PC-3 (cell line): Measurements from ENCODE around the gene RNF32. TPM values are rescaled to one million over a fixed set of nuclear protein-coding genes. Genes with fewer than 3 reads are reported as not detected.
"Not testable (repeated sequence)": the region's sequence is repeated elsewhere in the genome, so short reads cannot be mapped to it uniquely, and the experiment has no call there.

Experiments
- ATAC-seq: fragments of 200-7000 bp; cut with Tn5 transposase; 2 replicates; pipeline ENCODE4 v1.9.1; 2020; ENCODE audit warnings: mild to moderate bottlenecking, moderate library complexity
- BruUV-seq: library from RNA; stranded (reverse); fragments of 400-500 nt; replicated peaks from 2 replicates; lab custom pipeline; 2021; lab: Mats Ljungman, UMichigan
- CTCF ChIA-PET: fragments of 300-600 bp; sonication (Branson Sonifier 250); formaldehyde crosslinking; loops from one replicate; lab custom pipeline; 2022; ENCODE audit warnings: antibody characterized with exemption; lab: Charles Lee
- POLR2A ChIA-PET: fragments of 300-600 bp; sonication (Branson Sonifier 250); formaldehyde crosslinking; loops from one replicate; lab custom pipeline; 2022; ENCODE audit warnings: antibody characterized with exemption; ENCODE audit not compliant: unreplicated experiment; lab: Charles Lee
- DNase-seq: peaks from one replicate; pipeline ENCODE4 v3.0.0-alpha.2; 2015
- H2AFZ ChIP-seq: fragments of 300-600 bp; sonication (generic); 2 replicates; pipeline ENCODE4 v1.6.0; 2016; ENCODE audit warnings: antibody characterized with exemption, low read length
- H3F3A ChIP-seq: fragments of 300-600 bp; sonication (generic); one replicate; pipeline ENCODE4 v1.6.0; 2017; ENCODE audit warnings: antibody characterized with exemption, low read length, control low read depth, mild to moderate bottlenecking; ENCODE audit not compliant: unreplicated experiment
- H3K27ac ChIP-seq: fragments of 300-600 bp; sonication (generic); 2 replicates; pipeline ENCODE4 v1.5.1; 2016; ENCODE audit warnings: mild to moderate bottlenecking, low read length
- H3K27me3 ChIP-seq: fragments of 300-600 bp; sonication (generic); 2 replicates; pipeline ENCODE4 v1.6.1; 2016; ENCODE audit warnings: low read length, mixed read lengths
- H3K36me3 ChIP-seq: fragments of 300-600 bp; sonication (generic); 2 replicates; pipeline ENCODE4 v1.6.1; 2016; ENCODE audit warnings: low read depth, mixed run types, low read length, mixed read lengths
- H3K4me1 ChIP-seq: fragments of 300-600 bp; sonication (generic); 2 replicates; pipeline ENCODE4 v1.5.1; 2016; ENCODE audit warnings: low read length; ENCODE audit not compliant: insufficient read depth
- H3K4me2 ChIP-seq: fragments of 300-600 bp; sonication (generic); 2 replicates; pipeline ENCODE4 v1.6.0; 2016; ENCODE audit warnings: low read length
- H3K4me3 ChIP-seq: fragments of 300-600 bp; sonication (generic); 2 replicates; pipeline ENCODE4 v1.5.1; 2016; ENCODE audit warnings: mild to moderate bottlenecking, low read length, mixed read lengths
- H3K79me2 ChIP-seq: fragments of 300-600 bp; sonication (generic); 2 replicates; pipeline ENCODE4 v1.6.1; 2017; ENCODE audit warnings: low read length, mixed read lengths
- H3K9ac ChIP-seq: fragments of 300-600 bp; sonication (generic); 2 replicates; pipeline ENCODE4 v1.6.0; 2016; ENCODE audit warnings: mild to moderate bottlenecking, low read length
- H3K9me2 ChIP-seq: fragments of 300-600 bp; sonication (generic); replicated peaks from 2 replicates; pipeline ENCODE4 v1.6.1; 2016; ENCODE audit warnings: mixed run types, low read length, mixed read lengths
- H3K9me3 ChIP-seq: fragments of 300-600 bp; sonication (generic); 2 replicates; pipeline ENCODE4 v1.6.1; 2016; ENCODE audit warnings: low read length, mixed read lengths
- H4K20me1 ChIP-seq: fragments of 300-600 bp; sonication (generic); 2 replicates; pipeline ENCODE4 v1.6.1; 2016; ENCODE audit warnings: low read length, mixed read lengths
- CTCF ChIP-seq: fragments of 300-600 bp; sonication (generic); conservative IDR thresholded peaks from 2 replicates; pipeline ENCODE4 v1.5.1; 2017; ENCODE audit warnings: antibody characterized with exemption, low read depth, mild to moderate bottlenecking, low read length
- EZH2 ChIP-seq: fragments of 300-600 bp; sonication (generic); IDR thresholded peaks from one replicate; pipeline ENCODE4 v1.6.1; 2017; ENCODE audit warnings: antibody characterized with exemption, mild to moderate bottlenecking, low read length; ENCODE audit not compliant: unreplicated experiment
- EZH2phosphoT487 ChIP-seq: fragments of 300-600 bp; sonication (generic); IDR thresholded peaks from 2 replicates; pipeline ENCODE4 v1.6.1; 2018; ENCODE audit warnings: mild to moderate bottlenecking, antibody characterized with exemption, low read length, borderline replicate concordance
- intact Hi-C: fragments of 100-400 bp; cut with micrococcal nuclease; formaldehyde crosslinking; loops from 2 replicates; pipeline ENCODE4 v1.9.0; 2023
- total RNA-seq: library from RNA; depleted of rRNA; stranded (reverse); fragments of >200 nt; gene quantifications from 2 replicates; pipeline ENCODE4 v1.2.3, GENCODE V29; 2014

Gene RNF32
- total RNA-seq, 1 experiment from 2014 or later, result 1.7 TPM

- intact Hi-C loops, result no loop called here
- Histone ChIP-seq H4K20me1 (no peaks in the 10 kb centered on the region), H3K36me3 (no peaks in the 10 kb centered on the region), H3K9me2 (no peaks in the 10 kb centered on the region), H3K79me2 (no peaks in the 10 kb centered on the region), H3K9me3 (no peaks in the 10 kb centered on the region), H2AFZ (no peak overlapping the region), H3K9ac (no peak overlapping the region), H3F3A (no peaks in the 10 kb centered on the region), H3K4me1 (no peaks in the 10 kb centered on the region), H3K27ac (no peak overlapping the region), H3K27me3 (peaks cover 11% of the 10 kb centered on the region), H3K4me3 (no peak overlapping the region), H3K4me2 (no peak overlapping the region)
- ChIA-PET CTCF (no interaction called here), POLR2A (no interaction called here)
- TF ChIP-seq EZH2phosphoT487, result no peak
- no peak for TF ChIP-seq EZH2
- TF ChIP-seq CTCF, result no peak
- no peak for DNase-seq
- no peak for ATAC-seq
- no TSS peak for BruUV-seq
Measured at GRCh38 chr7:156617215-156617614, 23.4 kb upstream of the RNF32 start.

- no peaks in the 10 kb centered on the region for H3K79me2 ChIP-seq
- no peak for ATAC-seq
- H3K4me2 ChIP-seq, result no peak overlapping the region
- H3K9ac ChIP-seq, result no peak overlapping the region
- no peak overlapping the region for H3K27ac ChIP-seq
- CTCF ChIA-PET, result no interaction called here
- no peak overlapping the region for H3K4me3 ChIP-seq
- no peaks in the 10 kb centered on the region for H3K4me1 ChIP-seq
- H2AFZ ChIP-seq, result no peak overlapping the region
- H4K20me1 ChIP-seq, result no peaks in the 10 kb centered on the region
- no peaks in the 10 kb centered on the region for H3K9me2 ChIP-seq
- H3K27me3 ChIP-seq, result peaks cover 11% of the 10 kb centered on the region
- no peak for DNase-seq
- POLR2A ChIA-PET, result no interaction called here
- intact Hi-C loops, result no loop called here
- H3K36me3 ChIP-seq, result no peaks in the 10 kb centered on the region
- TF ChIP-seq CTCF, result no peak
- TF ChIP-seq EZH2phosphoT487, result no peak
- TF ChIP-seq EZH2, result no peak
- BruUV-seq, result no TSS peak
- H3K9me3 ChIP-seq, result no peaks in the 10 kb centered on the region
- no peaks in the 10 kb centered on the region for H3F3A ChIP-seq
Measured at GRCh38 chr7:156618078-156618779, 22.3 kb upstream of the RNF32 start.

GRCh38 chr7:156618780-156619367, 21.7 kb upstream of the RNF32 start:
- H3F3A ChIP-seq, result no peaks in the 10 kb centered on the region
- POLR2A ChIA-PET, result no interaction called here
- no peak overlapping the region for H3K27ac ChIP-seq
- H3K27me3 ChIP-seq, result peaks cover 11% of the 10 kb centered on the region
- no peaks in the 10 kb centered on the region for H3K79me2 ChIP-seq
- no TSS peak for BruUV-seq
- no peaks in the 10 kb centered on the region for H3K9me3 ChIP-seq
- intact Hi-C loops, result no loop called here
- ATAC-seq (no peak), DNase-seq (no peak)
- H3K4me2 ChIP-seq, result no peak overlapping the region
- H3K4me1 ChIP-seq, result no peaks in the 10 kb centered on the region
- CTCF ChIA-PET, result no interaction called here
- H3K9me2 ChIP-seq, result no peaks in the 10 kb centered on the region
- no peak for TF ChIP-seq EZH2phosphoT487
- no peak for TF ChIP-seq EZH2
- no peak for TF ChIP-seq CTCF
- no peak overlapping the region for H2AFZ ChIP-seq
- no peaks in the 10 kb centered on the region for H4K20me1 ChIP-seq
- H3K4me3 ChIP-seq, result no peak overlapping the region
- H3K36me3 ChIP-seq, result no peaks in the 10 kb centered on the region
- H3K9ac ChIP-seq, result no peak overlapping the region

- H4K20me1 ChIP-seq, H3K9ac ChIP-seq, H3K4me2 ChIP-seq, H3F3A ChIP-seq, H3K4me1 ChIP-seq, H3K27ac ChIP-seq, POLR2A ChIA-PET, CTCF ChIA-PET, H3K36me3 ChIP-seq, H2AFZ ChIP-seq, H3K79me2 ChIP-seq, ATAC-seq, intact Hi-C loops, BruUV-seq, H3K27me3 ChIP-seq, H3K4me3 ChIP-seq, DNase-seq, H3K9me2 ChIP-seq, H3K9me3 ChIP-seq: not testable (repeated sequence)
Measured at GRCh38 chr7:156619488-156620290, 20.9 kb upstream of the RNF32 start.
